Liver (tissue), 3 donors: ENCODE results near the gene ACTN1.

Experiments
- ATF3 ChIP-seq: IDR thresholded peaks from 2 replicates; pipeline ENCODE4 v1.6.1; 2016; ENCODE audit warnings: antibody characterized with exemption
- CTCF ChIP-seq: fragments of 150-350 bp; IDR thresholded peaks from 2 replicates; pipeline ENCODE4 v1.5.1; 2017; ENCODE audit warnings: improper control_type of control experiment, low read depth, low read length; ENCODE audit not compliant: missing input control
- FOXA1 ChIP-seq: IDR thresholded peaks from 2 replicates; pipeline ENCODE4 v1.6.1; 2016; ENCODE audit warnings: antibody characterized with exemption
- FOXA2 ChIP-seq: IDR thresholded peaks from 2 replicates; pipeline ENCODE4 v1.6.1; 2016; ENCODE audit warnings: antibody characterized with exemption
- GABPA ChIP-seq, 2 donors: IDR thresholded peaks in 1 of 2; conservative IDR thresholded peaks in 1 of 2; 2 replicates each; pipeline ENCODE4 v1.6.1; 2016; ENCODE audit warnings: antibody characterized with exemption in 2 of 2, mild to moderate bottlenecking in 1 of 2, moderate library complexity in 1 of 2
- JUND ChIP-seq, 2 donors: IDR thresholded peaks; 2 replicates each; pipeline ENCODE4 v1.6.1; 2016; ENCODE audit warnings: antibody characterized with exemption in 2 of 2
- MAX ChIP-seq: IDR thresholded peaks from 2 replicates; pipeline ENCODE4 v1.6.1; 2016; ENCODE audit warnings: antibody characterized with exemption
- NR2F2 ChIP-seq: IDR thresholded peaks from 2 replicates; pipeline ENCODE4 v1.6.1; 2016; ENCODE audit warnings: antibody characterized with exemption
- RAD21 ChIP-seq, 2 donors: IDR thresholded peaks; 2 replicates each; pipeline ENCODE4 v1.6.1; 2016; ENCODE audit warnings: antibody characterized with exemption in 2 of 2, mild to moderate bottlenecking in 2 of 2
- REST ChIP-seq: IDR thresholded peaks from 2 replicates; pipeline ENCODE4 v1.6.1; 2016; ENCODE audit warnings: antibody characterized with exemption, mild to moderate bottlenecking
- SP1 ChIP-seq: IDR thresholded peaks from 2 replicates; pipeline ENCODE4 v1.6.1; 2018; ENCODE audit warnings: antibody characterized with exemption, mild to moderate bottlenecking
- TAF1 ChIP-seq: conservative IDR thresholded peaks from 2 replicates; pipeline ENCODE4 v1.6.1; 2016; ENCODE audit warnings: antibody characterized with exemption, mild to moderate bottlenecking
- YY1 ChIP-seq: IDR thresholded peaks from 2 replicates; pipeline ENCODE4 v1.6.1; 2016; ENCODE audit warnings: antibody characterized with exemption, mild to moderate bottlenecking
- ZBTB33 ChIP-seq: IDR thresholded peaks from 2 replicates; pipeline ENCODE4 v1.6.1; 2016; ENCODE audit warnings: antibody characterized with exemption
- donor health status: healthy.
- donor health status: healthy.

- peak; percentile 65 for TF ChIP-seq CTCF
- no peak for TF ChIP-seq REST
- TF ChIP-seq SP1 = no peak
- TF ChIP-seq ATF3 = no peak
- TF ChIP-seq MAX = no peak
- TF ChIP-seq YY1 = no peak
- TF ChIP-seq GABPA (IDR thresholded peaks at IDR 0.05 in 1 of 2, conservative IDR thresholded peaks at IDR 0.05 in 1 of 2) = no peak
- TF ChIP-seq ZBTB33 = no peak
- TF ChIP-seq JUND (IDR thresholded peaks at IDR 0.05) = no peak
- TF ChIP-seq FOXA1 = no peak
- no peak for TF ChIP-seq TAF1
- TF ChIP-seq FOXA2 = no peak
- TF ChIP-seq RAD21 (IDR thresholded peaks at IDR 0.05) = peak; percentile 86 to 96
- TF ChIP-seq NR2F2 = no peak
Observed at GRCh38 chr14:69002069-69002468, 23.0 kb upstream of the ACTN1 start.
